ENCODE results near the gene HSPA12B. TPM values are rescaled to one million over a fixed set of nuclear protein-coding genes. Genes with fewer than 3 reads are reported as not detected.

The HSPA12B gene
- total and polyA plus RNA-seq, 8 donors = 14.6 to 31.8 (median 22.9) TPM

GRCh38 chr20:3759884-3760283 is 27.4 kb downstream of the HSPA12B start:
- no peak overlapping the region for H3K27ac ChIP-seq
- H3K4me3 ChIP-seq = no peak overlapping the region
- no peaks in the 10 kb centered on the region for H3K27me3 ChIP-seq
- ATAC-seq = no peak
- no peak for TF ChIP-seq CTCF (IDR thresholded peaks at IDR 0.05)
- no peak for DNase-seq
- H3K9me3 ChIP-seq = no peaks in the 10 kb centered on the region
- peaks cover 0 to 22% of the 10 kb centered on the region in 2 donors for H3K4me1 ChIP-seq
- peaks cover 0 to 32% of the 10 kb centered on the region in 2 donors for H3K36me3 ChIP-seq
- intact Hi-C loops (cut with DNase I) = no loop called here

- Histone ChIP-seq H3K27me3 (no peaks in the 10 kb centered on the region), H3K4me1 (peaks cover 0 to 31% of the 10 kb centered on the region in 2 donors), H3K9me3 (no peaks in the 10 kb centered on the region), H3K27ac (no peak overlapping the region), H3K36me3 (peaks cover 0 to 25% of the 10 kb centered on the region in 2 donors), H3K4me3 (no peak overlapping the region)
- ATAC-seq (no peak), DNase-seq (no peak)
- intact Hi-C loops (cut with DNase I) = no loop called here
- TF ChIP-seq CTCF (IDR thresholded peaks at IDR 0.05) = no peak
Measured at GRCh38 chr20:3760655-3761348, 28.3 kb downstream of the HSPA12B start.

- DNase-seq (no peak), ATAC-seq (no peak)
- no peak for TF ChIP-seq CTCF (IDR thresholded peaks at IDR 0.05)
- intact Hi-C loops (cut with DNase I) = no loop called here
- peaks cover 0 to 10% of the 10 kb centered on the region in 2 donors for H3K36me3 ChIP-seq
- H3K4me1 ChIP-seq = peaks cover 9 to 48% of the 10 kb centered on the region in 2 donors
- no peaks in the 10 kb centered on the region for H3K27me3 ChIP-seq
- H3K9me3 ChIP-seq = no peaks in the 10 kb centered on the region
- H3K4me3 ChIP-seq = no peak overlapping the region
- H3K27ac ChIP-seq = peak overlapping the region in 1 of 2 donors; percentile 65
Measured at GRCh38 chr20:3763671-3764601, 31.5 kb downstream of the HSPA12B start.

- H3K27ac ChIP-seq = peak overlapping the region in 1 of 2 donors; percentile 65
- DNase-seq = no peak
- no peak for TF ChIP-seq CTCF (IDR thresholded peaks at IDR 0.05)
- H3K4me1 ChIP-seq = peaks cover 9 to 52% of the 10 kb centered on the region in 2 donors
- ATAC-seq = no peak
- intact Hi-C loops (cut with DNase I) = no loop called here
- H3K4me3 ChIP-seq = no peak overlapping the region
- no peaks in the 10 kb centered on the region for H3K9me3 ChIP-seq
- H3K36me3 ChIP-seq = peaks cover 0 to 3% of the 10 kb centered on the region in 2 donors
- H3K27me3 ChIP-seq = no peaks in the 10 kb centered on the region
Measured at GRCh38 chr20:3764659-3765058, 32.2 kb downstream of the HSPA12B start.

Measured in left lung (tissue), 10 donors.